K562 treated with DMSO at 1 percent for 4 hours (cell line): ENCODE results near the gene RBCK1. TPM values are rescaled to one million over a fixed set of nuclear protein-coding genes. Genes with fewer than 3 reads are reported as not detected.

ENCODE experiments used
- total RNA-seq: library from RNA; unstranded; fragments of 300-600 nt; gene quantifications from 2 replicates; pipeline ENCODE4 v1.2.3, GENCODE V29; 2022; ENCODE audit not compliant: insufficient read depth

RBCK1 gene
- total RNA-seq: 117 and 170 TPM in 2 replicates

GRCh38 chr20:407953-408842 is at the start of gene RBCK1:
TSS of gene RBCK1 (plus strand) at chr20:408299. CDS start at chr20:408758, 459 bp downstream.

GRCh38 chr20:462199-462991 is 54.3 kb downstream of the RBCK1 start, which contains the start of gene TBC1D20:
TSS of gene TBC1D20 (minus strand) at chr20:462533. CDS start at chr20:462405, 128 bp downstream.

Other genes with a start within 250 kb of the RBCK1 start
- not detected in 2 replicates for gene DEFB128, start 218.6 kb upstream of the RBCK1 start, total RNA-seq
- not detected in 2 replicates for gene DEFB129, start 181.0 kb upstream of the RBCK1 start, total RNA-seq
- gene DEFB132, start 150.6 kb upstream of the RBCK1 start, total RNA-seq: not detected in 2 replicates
- 4.9 and 7.9 TPM in 2 replicates for gene C20orf96, start 117.5 kb upstream of the RBCK1 start, total RNA-seq
- 26.5 and 30.5 TPM in 2 replicates for gene ZCCHC3, start 110.7 kb upstream of the RBCK1 start, total RNA-seq
- gene SOX12, start 82.7 kb upstream of the RBCK1 start, total RNA-seq: 14.9 and 16.5 TPM in 2 replicates
- gene NRSN2, start 61.2 kb upstream of the RBCK1 start, total RNA-seq: 20.9 and 21.8 TPM in 2 replicates
- gene TRIB3, start 27.5 kb upstream of the RBCK1 start, total RNA-seq: 210 and 297 TPM in 2 replicates
- 23.7 and 26.5 TPM in 2 replicates for gene TBC1D20, start 54.2 kb downstream of the RBCK1 start, total RNA-seq
- 35.8 and 41.9 TPM in 2 replicates for gene CSNK2A1, start 135.5 kb downstream of the RBCK1 start, total RNA-seq
- 4.8 and 5.8 TPM in 2 replicates for gene TCF15, start 202.0 kb downstream of the RBCK1 start, total RNA-seq
- gene SRXN1, start 244.9 kb downstream of the RBCK1 start, total RNA-seq: 7.3 and 11.5 TPM in 2 replicates